Measurements from ENCODE around the gene NDUFS3. TPM values are rescaled to one million over a fixed set of nuclear protein-coding genes. Genes with fewer than 3 reads are reported as not detected.
"Not testable (repeated sequence)": the region's sequence is repeated elsewhere in the genome, so short reads cannot be mapped to it uniquely, and the experiment has no call there.

The NDUFS3 gene
- total RNA-seq, 2 experiments from 2014 or later: 139 to 144 TPM

GRCh38 chr11:47539681-47540039, 39.2 kb upstream of the NDUFS3 start:
- Histone ChIP-seq H3K4me1 (ENCODE audit: insufficient read depth, low read length) (peaks cover 54% of the 10 kb centered on the region), H3K9me3 (ENCODE audit: control insufficient read depth in 1 of 2, insufficient read depth in 1 of 2, low read length in 2 of 2) (no peaks in the 10 kb centered on the region), H3K27me3 (ENCODE audit: control insufficient read depth in 1 of 2, insufficient read depth in 2 of 2, low read length in 2 of 2) (no peaks in the 10 kb centered on the region), H3K4me3 (ENCODE audit: low read length) (no peak overlapping the region), H3K27ac (ENCODE audit: low read depth in 1 of 2, low read length in 2 of 2) (no peak overlapping the region), H3K36me3 (ENCODE audit: insufficient read depth, low read length) (peaks cover 14% of the 10 kb centered on the region)
- H3K4me3 Mint-ChIP-seq: peak overlapping the region; percentile 61
- H3K9me3 Mint-ChIP-seq: no peaks in the 10 kb centered on the region
- intact Hi-C loops (cut with DNase I, micrococcal nuclease): loop anchor here in 1 of 2 experiments (10.0 kb wide), 1 partner anchor 45 kb away; no protein-coding TSS in a partner anchor
- ChIA-PET CTCF (interaction anchor here (7.9 kb wide), 1 partner anchor 13 kb away, joined by 31 read pairs; the partner anchor contains the start of gene CELF1), POLR2A (interaction anchor here (1.0 to 2.2 kb wide), 3 partner anchors 15 to 39 kb away, joined by 3 to 7 read pairs (median 4); partner anchors contain the start of genes KBTBD4 and NDUFS3)
- DNase-seq (no peak), ATAC-seq (ENCODE audit: poor library complexity) (no peak)
- H3K4me1 Mint-ChIP-seq (ENCODE audit: low read depth): peaks cover 77% of the 10 kb centered on the region
- no peaks in the 10 kb centered on the region for H3K27me3 Mint-ChIP-seq
- TF ChIP-seq CTCF (IDR thresholded peaks at IDR 0.05): no peak
- peak overlapping the region; percentile 77 for H3K27ac Mint-ChIP-seq
- H3K36me3 Mint-ChIP-seq (ENCODE audit: low read depth): peaks cover 46% of the 10 kb centered on the region

- no peaks in the 10 kb centered on the region for H3K27me3 Mint-ChIP-seq
- H3K4me3 ChIP-seq (ENCODE audit: low read length): no peak overlapping the region
- H3K4me1 ChIP-seq (ENCODE audit: insufficient read depth, low read length): peaks cover 58% of the 10 kb centered on the region
- H3K4me3 Mint-ChIP-seq: peak overlapping the region; percentile 5
- intact Hi-C loops (cut with DNase I, micrococcal nuclease): loop anchor here in 1 of 2 experiments (10.0 kb wide), 1 partner anchor 46 kb away; no protein-coding TSS in a partner anchor
- H3K36me3 ChIP-seq (ENCODE audit: insufficient read depth, low read length): peaks cover 13% of the 10 kb centered on the region
- ChIA-PET CTCF (interaction anchor here (1.3 to 7.9 kb wide), 2 partner anchors 11 to 15 kb away, joined by 3 to 31 read pairs; partner anchors contain the start of gene CELF1), POLR2A (interaction anchor here (1.6 to 2.2 kb wide), 2 partner anchors 12 to 16 kb away, joined by 7 read pairs; no protein-coding TSS in a partner anchor)
- peaks cover 75% of the 10 kb centered on the region for H3K4me1 Mint-ChIP-seq (ENCODE audit: low read depth)
- H3K27ac ChIP-seq (ENCODE audit: low read depth in 1 of 2, low read length in 2 of 2): no peak overlapping the region
- no peak for DNase-seq
- H3K27me3 ChIP-seq (ENCODE audit: control insufficient read depth in 1 of 2, insufficient read depth in 2 of 2, low read length in 2 of 2): no peaks in the 10 kb centered on the region
- H3K9me3 ChIP-seq (ENCODE audit: control insufficient read depth in 1 of 2, insufficient read depth in 1 of 2, low read length in 2 of 2): no peaks in the 10 kb centered on the region
- no peaks in the 10 kb centered on the region for H3K9me3 Mint-ChIP-seq
- H3K27ac Mint-ChIP-seq: peak overlapping the region; percentile 77
- ATAC-seq (ENCODE audit: poor library complexity): no peak
- peaks cover 38% of the 10 kb centered on the region for H3K36me3 Mint-ChIP-seq (ENCODE audit: low read depth)
- no peak for TF ChIP-seq CTCF (IDR thresholded peaks at IDR 0.05)
Observed at GRCh38 chr11:47541070-47541469, 37.8 kb upstream of the NDUFS3 start.

- intact Hi-C loops (cut with DNase I, micrococcal nuclease): loop anchor here in 1 of 2 experiments (10.0 kb wide), 1 partner anchor 50 kb away; no protein-coding TSS in a partner anchor
Observed at GRCh38 chr11:47545298-47545697, 33.6 kb upstream of the NDUFS3 start.

GRCh38 chr11:47546274-47546673, 32.6 kb upstream of the NDUFS3 start:
- H3K27me3 ChIP-seq (ENCODE audit: control insufficient read depth in 1 of 2, insufficient read depth in 2 of 2, low read length in 2 of 2); H3K27ac ChIP-seq (ENCODE audit: low read depth in 1 of 2, low read length in 2 of 2); H3K27me3 Mint-ChIP-seq; H3K4me3 ChIP-seq (ENCODE audit: low read length); H3K9me3 ChIP-seq (ENCODE audit: control insufficient read depth in 1 of 2, insufficient read depth in 1 of 2, low read length in 2 of 2); CTCF ChIA-PET; H3K9me3 Mint-ChIP-seq; H3K27ac Mint-ChIP-seq; ATAC-seq (ENCODE audit: poor library complexity); DNase-seq; POLR2A ChIA-PET: not testable (repeated sequence)
- H3K4me1 ChIP-seq (ENCODE audit: insufficient read depth, low read length): peaks cover 66% of the 10 kb centered on the region
- Mint-ChIP-seq H3K4me1 (ENCODE audit: low read depth) (peaks cover 84% of the 10 kb centered on the region), H3K36me3 (ENCODE audit: low read depth) (peaks cover 43% of the 10 kb centered on the region), H3K4me3 (peak overlapping the region; percentile 34)
- peaks cover 15% of the 10 kb centered on the region for H3K36me3 ChIP-seq (ENCODE audit: insufficient read depth, low read length)
- intact Hi-C loops (cut with DNase I, micrococcal nuclease): loop anchor here in 1 of 2 experiments (10.0 kb wide), 1 partner anchor 51 kb away; no protein-coding TSS in a partner anchor

More at GRCh38 chr11:47545298-47545697, 33.6 kb upstream of the NDUFS3 start:
- Histone ChIP-seq H3K36me3 (ENCODE audit: insufficient read depth, low read length) (peaks cover 13% of the 10 kb centered on the region), H3K4me3 (ENCODE audit: low read length) (no peak overlapping the region), H3K4me1 (ENCODE audit: insufficient read depth, low read length) (peaks cover 67% of the 10 kb centered on the region), H3K9me3 (ENCODE audit: control insufficient read depth in 1 of 2, insufficient read depth in 1 of 2, low read length in 2 of 2) (no peaks in the 10 kb centered on the region), H3K27ac (ENCODE audit: low read depth in 1 of 2, low read length in 2 of 2) (no peak overlapping the region), H3K27me3 (ENCODE audit: control insufficient read depth in 1 of 2, insufficient read depth in 2 of 2, low read length in 2 of 2) (no peaks in the 10 kb centered on the region)
- Mint-ChIP-seq H3K9me3 (no peaks in the 10 kb centered on the region), H3K27ac (no peak overlapping the region), H3K36me3 (ENCODE audit: low read depth) (peaks cover 46% of the 10 kb centered on the region), H3K4me1 (ENCODE audit: low read depth) (peaks cover 84% of the 10 kb centered on the region), H3K4me3 (no peak overlapping the region), H3K27me3 (no peaks in the 10 kb centered on the region)
- no peak for TF ChIP-seq CTCF (IDR thresholded peaks at IDR 0.05)
- DNase-seq: no peak
- POLR2A ChIA-PET: no interaction called here
- CTCF ChIA-PET: no interaction called here
- ATAC-seq (ENCODE audit: poor library complexity): no peak
